HFF-Myc (cell line): ENCODE measurements around the gene SYNE2.
A peak's percentile ranks its signal among the peaks of the same experiment; 100 is the strongest.

ENCODE experiments used
- DNase-seq: peaks from one replicate; pipeline ENCODE4 v3.0.0-alpha.2; 2011; ENCODE audit warnings: low read depth; ENCODE audit errors: extremely low read depth
- H3K4me3 ChIP-seq: replicated peaks from 2 replicates; pipeline ENCODE4 v1.5.1; 2011; ENCODE audit warnings: low read depth, mild to moderate bottlenecking, control low read depth, low read length
- CTCF ChIP-seq: IDR thresholded peaks from 2 replicates; pipeline ENCODE4 v1.5.1; 2012; ENCODE audit warnings: mild to moderate bottlenecking, low read depth, low read length, control low read depth; ENCODE audit errors: missing control alignments

SYNE2 gene

GRCh38 chr14:64221391-64222003, 368.7 kb downstream of the SYNE2 start:
- DNase-seq, result no peak
- no peak for TF ChIP-seq CTCF
- H3K4me3 ChIP-seq, result no peak overlapping the region

- no peak overlapping the region for H3K4me3 ChIP-seq
- TF ChIP-seq CTCF, result no peak
- no peak for DNase-seq
Observed at GRCh38 chr14:64225151-64225757, 372.4 kb downstream of the SYNE2 start.

GRCh38 chr14:64227856-64228255, 375.1 kb downstream of the SYNE2 start:
- no peak for TF ChIP-seq CTCF
- no peak overlapping the region for H3K4me3 ChIP-seq
- no peak for DNase-seq

- DNase-seq, result no peak
- no peak for TF ChIP-seq CTCF
- no peak overlapping the region for H3K4me3 ChIP-seq
Observed at GRCh38 chr14:64229489-64229888, 376.7 kb downstream of the SYNE2 start.

- DNase-seq, result peak; percentile 27
Observed at GRCh38 chr14:64232095-64232838, 379.5 kb downstream of the SYNE2 start.

GRCh38 chr14:64232944-64233343, 380.1 kb downstream of the SYNE2 start:
- no peak overlapping the region for H3K4me3 ChIP-seq
- TF ChIP-seq CTCF, result no peak
- DNase-seq, result no peak

More at GRCh38 chr14:64232095-64232838, 379.5 kb downstream of the SYNE2 start:
- H3K4me3 ChIP-seq, result no peak overlapping the region
- no peak for TF ChIP-seq CTCF
